B cell (primary cell): ENCODE measurements around the gene SCAMP1. TPM values are rescaled to one million over a fixed set of nuclear protein-coding genes. Genes with fewer than 3 reads are reported as not detected.

ENCODE experiments used
- ATAC-seq: fragments of 200-7000 bp; cut with Tn5 transposase; one replicate; pipeline ENCODE4 v1.10.0; 2021; ENCODE audit warnings: low read depth, mild to moderate bottlenecking, moderate number of reproducible peaks, moderate library complexity
- CTCF ChIA-PET: fragments of 350-600 bp; sonication (Branson Sonifier 250); formaldehyde crosslinking; loops from one replicate; lab custom pipeline; 2021; ENCODE audit warnings: antibody characterized with exemption, inconsistent platforms; lab: Charles Lee
- POLR2A ChIA-PET: fragments of 350-600 bp; sonication (Branson Sonifier 250); formaldehyde crosslinking; loops from one replicate; lab custom pipeline; 2021; ENCODE audit warnings: antibody characterized with exemption; lab: Charles Lee
- DNase-seq: peaks from one replicate; pipeline ENCODE4 v3.0.0; 2013
- H2AFZ ChIP-seq: 2 replicates; pipeline ENCODE4 v1.6.1; 2012; ENCODE audit warnings: mild to moderate bottlenecking, low read depth, low read length; ENCODE audit not compliant: insufficient read depth, poor library complexity, severe bottlenecking
- H3K27ac ChIP-seq, 2 donors: 1 replicate in 1 of 2; 2 replicates in 1 of 2; pipeline ENCODE4 v1.5.1; 2012 to 2013; ENCODE audit warnings: low read length in 2 of 2, mild to moderate bottlenecking in 2 of 2, moderate library complexity in 1 of 2
- H3K27me3 ChIP-seq, 4 experiments: fragments of 200-600 bp in 1 of 4; sonication (generic) in 1 of 4; replicated peaks in 1 of 4; 1 replicate in 2 of 4; 2 replicates in 2 of 4; pipeline versions ENCODE4 v1.6.1 to v1.7.0; 2013 to 2016; ENCODE audit warnings: low read length in 3 of 4, mild to moderate bottlenecking in 2 of 4, mixed read lengths in 1 of 4, moderate library complexity in 1 of 4; ENCODE audit not compliant: insufficient read depth in 4 of 4, control insufficient read depth in 3 of 4; ENCODE audit errors: control extremely low read depth in 1 of 4
- H3K36me3 ChIP-seq, 2 experiments: replicated peaks in 1 of 2; 1 replicate in 1 of 2; 2 replicates in 1 of 2; pipeline versions ENCODE4 v1.6.1 to v1.7.1; 2013; ENCODE audit warnings: low read length in 1 of 2; ENCODE audit not compliant: insufficient read depth in 2 of 2, control insufficient read depth in 1 of 2; ENCODE audit errors: control extremely low read depth in 1 of 2, extremely low read depth in 1 of 2
- H3K4me1 ChIP-seq, 2 donors: fragments of 200-600 bp in 1 of 2; sonication (generic) in 1 of 2; 1 replicate in 1 of 2; 2 replicates in 1 of 2; pipeline versions ENCODE4 v1.5.1 to v1.6.1; 2013 to 2017; ENCODE audit warnings: low read length in 2 of 2; ENCODE audit not compliant: control insufficient read depth in 2 of 2, insufficient read depth in 2 of 2
- H3K4me2 ChIP-seq: replicated peaks from 2 replicates; pipeline ENCODE3; 2012; ENCODE audit warnings: mild to moderate bottlenecking, low read depth, low read length; ENCODE audit not compliant: poor library complexity, severe bottlenecking
- H3K4me3 ChIP-seq, 5 experiments: fragments of 200-600 bp in 1 of 5; sonication (generic) in 1 of 5; 1 replicate in 3 of 5; 2 replicates in 2 of 5; pipeline versions ENCODE4 v1.5.1 to v1.7.0; 2011 to 2016; ENCODE audit warnings: low read length in 4 of 5, mild to moderate bottlenecking in 4 of 5, low read depth in 2 of 5, control low read depth in 1 of 5, moderate library complexity in 1 of 5; ENCODE audit not compliant: insufficient read depth in 1 of 5; ENCODE audit errors: control extremely low read depth in 1 of 5, extremely low read depth in 1 of 5
- H3K79me2 ChIP-seq: fragments of 200-600 bp; sonication (generic); one replicate; pipeline ENCODE4 v1.6.0; 2016; ENCODE audit warnings: low read length; ENCODE audit not compliant: control insufficient read depth, insufficient read depth
- H3K9ac ChIP-seq: fragments of 200-600 bp; sonication (generic); 2 replicates; pipeline ENCODE4 v1.6.1; 2017; ENCODE audit warnings: mild to moderate bottlenecking, low read length, moderate library complexity
- H3K9me3 ChIP-seq, 3 donors: one replicate each; pipeline versions ENCODE4 v1.6.1 to v1.7.1; 2013; ENCODE audit warnings: low read length in 2 of 3; ENCODE audit not compliant: control insufficient read depth in 2 of 3, insufficient read depth in 1 of 3; ENCODE audit errors: control extremely low read depth in 1 of 3
- H4K20me1 ChIP-seq: 2 replicates; pipeline ENCODE4 v1.6.0; 2012; ENCODE audit warnings: mild to moderate bottlenecking, low read length; ENCODE audit not compliant: insufficient read depth, control insufficient read depth, poor library complexity, severe bottlenecking
- H3K27ac Mint-ChIP-seq: one replicate; pipeline ENCODE4 v1.8.0; 2021; ENCODE audit warnings: mixed read lengths
- H3K27me3 Mint-ChIP-seq: one replicate; pipeline ENCODE4 v1.8.0; 2021; ENCODE audit warnings: mixed read lengths
- H3K4me1 Mint-ChIP-seq: one replicate; pipeline ENCODE4 v1.8.0; 2021; ENCODE audit warnings: mixed read lengths
- H3K4me3 Mint-ChIP-seq: one replicate; pipeline ENCODE4 v1.8.0; 2021; ENCODE audit warnings: mixed read lengths
- H3K9me3 Mint-ChIP-seq: one replicate; pipeline ENCODE4 v1.8.0; 2022; ENCODE audit warnings: mixed read lengths; ENCODE audit not compliant: insufficient read depth
- EZH2 ChIP-seq: IDR thresholded peaks from 2 replicates; pipeline ENCODE4 v1.6.1; 2012; ENCODE audit warnings: borderline replicate concordance, low read depth, mild to moderate bottlenecking, moderate library complexity, low read length; ENCODE audit not compliant: insufficient read depth, poor library complexity, severe bottlenecking
- WGBS: methylation state at CpG from one replicate; pipeline ENCODE4 v1.1.5; 2013; ENCODE audit warnings: missing lambda C conversion rate; ENCODE audit not compliant: insufficient coverage; 5-methylcytosine and 5-hydroxymethylcytosine counted together
- intact Hi-C: fragments of 100-400 bp; cut with micrococcal nuclease; formaldehyde crosslinking; loops from one replicate; pipeline ENCODE4 v1.10.0; 2022
- polyA plus RNA-seq: library from polyadenylated mRNA; depleted of rRNA; stranded (reverse); fragments of >200 nt; gene quantifications from 2 replicates; pipeline ENCODE4 v1.2.3, GENCODE V29; 2012
- total RNA-seq, 2 donors: library from RNA; stranded (reverse); fragments of 120-200 nt in 1 of 2; gene quantifications; 1 replicate in 1 of 2; 2 replicates in 1 of 2; pipeline versions ENCODE4 v1.2.3 to v1.2.4, GENCODE V29; 2013 to 2022
- TF ChIP-seq, protein P1 (sequence below): fragments of 200-600 bp; IDR thresholded peaks from one replicate; pipeline ENCODE4 v1.8.0; 2022; ENCODE audit warnings: antibody characterized with exemption, mild to moderate bottlenecking

SCAMP1 gene
- total and polyA plus RNA-seq, 2 donors (not counting 1 experiment from before 2014, with no cell fraction given): 3.8 to 25.4 TPM

DNA sequence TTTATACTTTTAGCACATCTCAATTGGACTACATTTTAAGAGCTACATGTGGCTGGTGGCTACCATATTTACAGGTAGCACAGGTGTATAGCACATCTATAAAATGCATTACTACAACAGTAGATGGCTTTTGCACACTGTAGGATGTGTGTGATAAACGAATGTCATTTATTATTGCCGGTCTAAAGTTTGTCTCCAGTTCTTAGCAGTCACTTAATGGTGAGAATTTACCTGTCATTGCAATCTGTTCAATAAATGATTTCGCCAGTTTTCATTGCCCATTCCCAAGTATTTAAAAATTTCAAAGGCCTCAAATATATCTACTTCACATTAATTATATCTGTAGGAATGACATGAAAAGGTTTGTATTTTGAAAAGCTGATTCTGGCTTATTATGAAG lies 15.9 kb downstream of the SCAMP1 start:
- ChIA-PET POLR2A (no interaction called here), CTCF (no interaction called here)
- DNase-seq: no peak
- Histone ChIP-seq H4K20me1 (peaks cover 29% of the 10 kb centered on the region), H3K27me3 (no peaks in the 10 kb centered on the region), H3K9ac (no peak overlapping the region), H2AFZ (no peak overlapping the region), H3K79me2 (peaks cover 23% of the 10 kb centered on the region), H3K27ac (no peak overlapping the region), H3K9me3 (no peaks in the 10 kb centered on the region), H3K4me2 (no peak overlapping the region), H3K4me1 (no peaks in the 10 kb centered on the region), H3K4me3 (no peak overlapping the region), H3K36me3 (no peaks in the 10 kb centered on the region)
- peaks cover 17% of the 10 kb centered on the region for H3K4me1 Mint-ChIP-seq
- H3K9me3 Mint-ChIP-seq: no peaks in the 10 kb centered on the region
- no peaks in the 10 kb centered on the region for H3K27me3 Mint-ChIP-seq
- no peak for TF ChIP-seq EZH2
- TF ChIP-seq, protein P1, sequence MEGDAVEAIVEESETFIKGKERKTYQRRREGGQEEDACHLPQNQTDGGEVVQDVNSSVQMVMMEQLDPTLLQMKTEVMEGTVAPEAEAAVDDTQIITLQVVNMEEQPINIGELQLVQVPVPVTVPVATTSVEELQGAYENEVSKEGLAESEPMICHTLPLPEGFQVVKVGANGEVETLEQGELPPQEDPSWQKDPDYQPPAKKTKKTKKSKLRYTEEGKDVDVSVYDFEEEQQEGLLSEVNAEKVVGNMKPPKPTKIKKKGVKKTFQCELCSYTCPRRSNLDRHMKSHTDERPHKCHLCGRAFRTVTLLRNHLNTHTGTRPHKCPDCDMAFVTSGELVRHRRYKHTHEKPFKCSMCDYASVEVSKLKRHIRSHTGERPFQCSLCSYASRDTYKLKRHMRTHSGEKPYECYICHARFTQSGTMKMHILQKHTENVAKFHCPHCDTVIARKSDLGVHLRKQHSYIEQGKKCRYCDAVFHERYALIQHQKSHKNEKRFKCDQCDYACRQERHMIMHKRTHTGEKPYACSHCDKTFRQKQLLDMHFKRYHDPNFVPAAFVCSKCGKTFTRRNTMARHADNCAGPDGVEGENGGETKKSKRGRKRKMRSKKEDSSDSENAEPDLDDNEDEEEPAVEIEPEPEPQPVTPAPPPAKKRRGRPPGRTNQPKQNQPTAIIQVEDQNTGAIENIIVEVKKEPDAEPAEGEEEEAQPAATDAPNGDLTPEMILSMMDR: no peak
- H3K27ac Mint-ChIP-seq: no peak overlapping the region
- no peak overlapping the region for H3K4me3 Mint-ChIP-seq
- no peak for ATAC-seq
- intact Hi-C loops: no loop called here
- no CpG with 5 or more reads among the region's 3 CpGs for WGBS

DNA sequence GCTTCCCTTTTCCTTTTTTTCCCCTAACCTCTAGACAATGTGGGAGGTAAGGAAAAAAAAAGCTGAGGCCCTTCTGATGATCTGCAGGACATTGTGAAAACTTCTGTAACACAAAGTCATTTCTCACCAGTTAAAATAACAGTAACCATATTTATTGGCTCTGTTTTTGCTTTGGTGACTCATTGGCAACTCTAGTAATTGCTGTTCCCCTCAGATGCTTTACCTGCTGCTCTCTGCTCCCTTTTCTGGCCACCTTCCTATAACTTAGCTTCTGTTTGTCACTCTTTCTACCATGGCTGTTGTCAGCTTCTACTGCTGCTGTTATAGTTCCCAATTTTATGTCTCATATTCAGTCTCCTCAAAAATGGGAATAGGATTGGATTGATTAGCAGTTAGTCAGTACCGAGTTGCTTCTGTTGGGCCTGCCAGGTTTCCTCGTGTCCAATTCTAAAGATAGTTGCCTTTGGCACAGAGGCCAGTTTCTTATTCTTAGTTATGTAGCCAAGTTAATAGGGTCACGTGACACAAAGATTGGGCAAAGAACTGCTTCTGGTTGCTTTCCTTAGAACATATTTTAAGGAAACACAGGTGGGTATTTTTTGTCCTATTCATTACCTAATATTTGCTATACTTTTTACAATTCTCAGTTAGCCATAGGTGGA lies 16.8 kb downstream of the SCAMP1 start:
- H2AFZ ChIP-seq: no peak overlapping the region
- no peak overlapping the region for H3K4me2 ChIP-seq
- WGBS: no CpG with 5 or more reads among the region's 3 CpGs
- no peak overlapping the region for H3K9ac ChIP-seq
- no peaks in the 10 kb centered on the region for H3K9me3 ChIP-seq
- Mint-ChIP-seq H3K27me3 (no peaks in the 10 kb centered on the region), H3K4me1 (peaks cover 15% of the 10 kb centered on the region), H3K9me3 (no peaks in the 10 kb centered on the region), H3K27ac (no peak overlapping the region), H3K4me3 (no peak overlapping the region)
- no peak for DNase-seq
- peaks cover 29% of the 10 kb centered on the region for H4K20me1 ChIP-seq
- ATAC-seq: no peak
- ChIA-PET POLR2A (no interaction called here), CTCF (interaction anchor here (0.8 kb wide), 1 partner anchor 56 kb away, joined by 3 read pairs; no protein-coding TSS in a partner anchor)
- H3K27me3 ChIP-seq: no peaks in the 10 kb centered on the region
- no peaks in the 10 kb centered on the region for H3K36me3 ChIP-seq
- no peak overlapping the region for H3K27ac ChIP-seq
- no peaks in the 10 kb centered on the region for H3K4me1 ChIP-seq
- intact Hi-C loops: no loop called here
- TF ChIP-seq EZH2: no peak
- TF ChIP-seq, protein P1: no peak
- peaks cover 17% of the 10 kb centered on the region for H3K79me2 ChIP-seq
- no peak overlapping the region for H3K4me3 ChIP-seq
